Left lung (tissue), 10 donors: Measurements from ENCODE around the gene YAP1. TPM values are rescaled to one million over a fixed set of nuclear protein-coding genes. Genes with fewer than 3 reads are reported as not detected.

ENCODE experiments used
- ATAC-seq: fragments of 200-7000 bp; cut with Tn5 transposase; one replicate; pipeline ENCODE4 v1.9.1; 2020; ENCODE audit warnings: moderate library complexity
- DNase-seq, 4 donors: peaks; one replicate each; pipeline ENCODE4 v3.0.0-alpha.2; 2013 to 2020
- H3K27ac ChIP-seq, 2 donors: fragments of 200-600 bp; sonication (generic) in 1 of 2; one replicate each; pipeline versions ENCODE4 v1.5.0 to v1.8.0; 2020 to 2021
- H3K27me3 ChIP-seq, 2 donors: fragments of 200-600 bp; sonication (generic) in 1 of 2; one replicate each; pipeline versions ENCODE4 v1.5.0 to v1.8.0; 2020 to 2021
- H3K36me3 ChIP-seq, 2 donors: fragments of 200-600 bp; sonication (generic) in 1 of 2; one replicate each; pipeline versions ENCODE4 v1.5.0 to v1.8.0; 2020 to 2021
- H3K4me1 ChIP-seq, 2 donors: fragments of 200-600 bp; one replicate each; pipeline ENCODE4 v1.8.0; 2021
- H3K4me3 ChIP-seq, 2 donors: fragments of 200-600 bp; sonication (generic) in 1 of 2; one replicate each; pipeline versions ENCODE4 v1.5.0 to v1.8.0; 2020 to 2021; ENCODE audit warnings: mild to moderate bottlenecking in 1 of 2
- H3K9me3 ChIP-seq, 2 donors: fragments of 200-600 bp; sonication (generic) in 1 of 2; one replicate each; pipeline versions ENCODE4 v1.5.0 to v1.8.0; 2020 to 2021
- CTCF ChIP-seq, 2 donors: fragments of 200-600 bp; sonication (generic) in 1 of 2; IDR thresholded peaks; one replicate each; pipeline versions ENCODE4 v1.5.0 to v1.8.0; 2021; ENCODE audit warnings: antibody characterized with exemption in 2 of 2
- intact Hi-C, 2 donors: fragments of 100-400 bp; cut with DNase I; formaldehyde crosslinking; loops; one replicate each; pipeline versions ENCODE4 v1.11.2 to v1.14.2; 2022
- polyA plus RNA-seq, 6 donors: library from polyadenylated mRNA; unstranded; fragments of 120-200 nt; gene quantifications; one replicate each; pipeline ENCODE4 v1.2.1, GENCODE V29; 2013; ENCODE audit not compliant: insufficient read length in 6 of 6
- total RNA-seq, 2 donors: library from RNA; stranded (reverse); fragmentation: NEBNext Ultra II Directional; extraction: Animal tissue kit (Norgen Biotek cat#: 25700); gene quantifications; one replicate each; pipeline ENCODE4 v1.2.1, GENCODE V29; 2021
- donor health status: DM: no; HTN: yes; CAD: no.
- donor health status: DM: no; HTN: no; CAD: no.

YAP1 gene
- total and polyA plus RNA-seq, 8 donors: 105 to 384 (median 335) TPM

- DNase-seq (no peak), ATAC-seq (no peak)
- TF ChIP-seq CTCF (IDR thresholded peaks at IDR 0.05): no peak
- Histone ChIP-seq H3K27me3 (no peaks in the 10 kb centered on the region), H3K9me3 (no peaks in the 10 kb centered on the region), H3K27ac (no peak overlapping the region), H3K36me3 (no peaks in the 10 kb centered on the region), H3K4me3 (no peak overlapping the region), H3K4me1 (peaks cover 12 to 25% of the 10 kb centered on the region in 2 donors)
- intact Hi-C loops: no loop called here
Observed at GRCh38 chr11:102155676-102156075, 45.4 kb downstream of the YAP1 start.

- H3K27me3 ChIP-seq: no peaks in the 10 kb centered on the region
- intact Hi-C loops: no loop called here
- no peak for TF ChIP-seq CTCF (IDR thresholded peaks at IDR 0.05)
- H3K9me3 ChIP-seq: no peaks in the 10 kb centered on the region
- H3K4me1 ChIP-seq: peaks cover 7 to 19% of the 10 kb centered on the region in 2 donors
- no peak overlapping the region for H3K27ac ChIP-seq
- no peaks in the 10 kb centered on the region for H3K36me3 ChIP-seq
- ATAC-seq: peak; percentile 88
- no peak overlapping the region for H3K4me3 ChIP-seq
- peak in 3 of 4 donors; percentile 62 to 90 (median 64) for DNase-seq
Observed at GRCh38 chr11:102157219-102157618, 47.0 kb downstream of the YAP1 start.

GRCh38 chr11:102158164-102158735 is 48.0 kb downstream of the YAP1 start:
- no peaks in the 10 kb centered on the region for H3K27me3 ChIP-seq
- DNase-seq: no peak
- no peak for TF ChIP-seq CTCF (IDR thresholded peaks at IDR 0.05)
- no peaks in the 10 kb centered on the region for H3K36me3 ChIP-seq
- H3K4me3 ChIP-seq: no peak overlapping the region
- H3K9me3 ChIP-seq: no peaks in the 10 kb centered on the region
- peaks cover 5 to 19% of the 10 kb centered on the region in 2 donors for H3K4me1 ChIP-seq
- no peak overlapping the region for H3K27ac ChIP-seq
- intact Hi-C loops: no loop called here
- ATAC-seq: peak; percentile 10

- H3K27me3 ChIP-seq: no peaks in the 10 kb centered on the region
- peaks cover 0 to 6% of the 10 kb centered on the region in 2 donors for H3K36me3 ChIP-seq
- no peak overlapping the region for H3K4me3 ChIP-seq
- intact Hi-C loops: no loop called here
- DNase-seq: no peak
- no peaks in the 10 kb centered on the region for H3K9me3 ChIP-seq
- no peak for ATAC-seq
- H3K27ac ChIP-seq: no peak overlapping the region
- TF ChIP-seq CTCF (IDR thresholded peaks at IDR 0.05): no peak
- peaks cover 0 to 4% of the 10 kb centered on the region in 2 donors for H3K4me1 ChIP-seq
Observed at GRCh38 chr11:102163368-102163767, 53.1 kb downstream of the YAP1 start.

GRCh38 chr11:102166175-102167064 is 56.2 kb downstream of the YAP1 start:
- Histone ChIP-seq H3K27ac (no peak overlapping the region), H3K36me3 (peaks cover 0 to 6% of the 10 kb centered on the region in 2 donors), H3K9me3 (no peaks in the 10 kb centered on the region), H3K4me3 (no peak overlapping the region), H3K27me3 (no peaks in the 10 kb centered on the region), H3K4me1 (no peaks in the 10 kb centered on the region)
- TF ChIP-seq CTCF (IDR thresholded peaks at IDR 0.05): no peak
- intact Hi-C loops: no loop called here
- ATAC-seq (no peak), DNase-seq (no peak)
